Stomach (tissue), 4 donors: Measurements from ENCODE around the gene GAN.

Experiments used
- EP300 ChIP-seq: sonication (generic); formaldehyde crosslinking; IDR thresholded peaks from one replicate; pipeline ENCODE4 v1.6.1; 2017; ENCODE audit warnings: antibody characterized with exemption
- POLR2A ChIP-seq, 4 donors: fragments of 450-650 bp; IDR thresholded peaks; one replicate each; pipeline ENCODE4 v1.6.1; 2016; ENCODE audit warnings: antibody characterized with exemption in 4 of 4, control low read depth in 2 of 4, mild to moderate bottlenecking in 1 of 4, moderate library complexity in 1 of 4
- TF ChIP-seq, protein P1 (sequence below), 7 experiments: fragments of 450-650 bp in 4 of 7; fragments of 200-600 bp in 3 of 7; sonication (generic) in 3 of 7; IDR thresholded peaks; one replicate each; pipeline ENCODE4 v1.5.1; 2016 to 2019; ENCODE audit warnings: antibody characterized with exemption in 7 of 7, control low read depth in 2 of 7, mild to moderate bottlenecking in 1 of 7

DNA sequence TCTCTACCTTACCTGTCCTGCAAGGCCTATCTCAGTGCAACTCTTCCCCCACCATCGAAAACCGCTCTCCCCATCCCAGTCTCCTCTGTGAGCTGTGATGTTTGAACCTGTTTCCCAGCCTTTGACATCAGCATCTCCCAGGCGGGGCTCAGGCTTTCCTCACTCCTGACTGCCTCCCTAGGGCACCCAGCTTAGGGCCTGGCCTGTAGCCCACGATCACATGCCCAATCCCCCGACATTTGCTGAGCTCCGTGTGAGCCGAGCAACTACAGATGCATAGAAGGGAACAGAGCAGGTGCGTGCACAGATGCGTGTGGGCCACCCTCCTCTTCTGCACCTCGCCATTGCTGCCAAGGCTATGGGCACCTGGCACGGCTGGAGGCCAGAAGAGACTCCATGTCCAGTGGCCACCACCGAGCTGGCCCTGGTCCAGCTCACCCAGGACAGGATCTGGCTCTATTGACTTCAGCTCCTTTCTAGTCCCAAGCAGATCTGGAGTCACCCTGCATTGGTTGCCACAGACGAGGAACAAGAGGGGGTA lies 94.3 kb downstream of the GAN start:
- no peak for TF ChIP-seq EP300
- TF ChIP-seq, protein P1, sequence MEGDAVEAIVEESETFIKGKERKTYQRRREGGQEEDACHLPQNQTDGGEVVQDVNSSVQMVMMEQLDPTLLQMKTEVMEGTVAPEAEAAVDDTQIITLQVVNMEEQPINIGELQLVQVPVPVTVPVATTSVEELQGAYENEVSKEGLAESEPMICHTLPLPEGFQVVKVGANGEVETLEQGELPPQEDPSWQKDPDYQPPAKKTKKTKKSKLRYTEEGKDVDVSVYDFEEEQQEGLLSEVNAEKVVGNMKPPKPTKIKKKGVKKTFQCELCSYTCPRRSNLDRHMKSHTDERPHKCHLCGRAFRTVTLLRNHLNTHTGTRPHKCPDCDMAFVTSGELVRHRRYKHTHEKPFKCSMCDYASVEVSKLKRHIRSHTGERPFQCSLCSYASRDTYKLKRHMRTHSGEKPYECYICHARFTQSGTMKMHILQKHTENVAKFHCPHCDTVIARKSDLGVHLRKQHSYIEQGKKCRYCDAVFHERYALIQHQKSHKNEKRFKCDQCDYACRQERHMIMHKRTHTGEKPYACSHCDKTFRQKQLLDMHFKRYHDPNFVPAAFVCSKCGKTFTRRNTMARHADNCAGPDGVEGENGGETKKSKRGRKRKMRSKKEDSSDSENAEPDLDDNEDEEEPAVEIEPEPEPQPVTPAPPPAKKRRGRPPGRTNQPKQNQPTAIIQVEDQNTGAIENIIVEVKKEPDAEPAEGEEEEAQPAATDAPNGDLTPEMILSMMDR (IDR thresholded peaks at IDR 0.05) = no peak
- TF ChIP-seq POLR2A (IDR thresholded peaks at IDR 0.05) = no peak
